Suprapubic skin (tissue), 4 donors: ENCODE measurements around the gene GGA3. TPM values are rescaled to one million over a fixed set of nuclear protein-coding genes. Genes with fewer than 3 reads are reported as not detected.

Source experiments
- DNase-seq, 2 donors: peaks; one replicate each; pipeline ENCODE4 v3.0.0-alpha.2; 2019; ENCODE audit warnings: low spot score in 2 of 2
- H3K27ac ChIP-seq: fragments of 200-600 bp; sonication (generic); one replicate; pipeline ENCODE4 v1.5.1; 2019
- H3K27me3 ChIP-seq: fragments of 200-600 bp; sonication (generic); one replicate; pipeline ENCODE4 v1.5.1; 2019
- H3K36me3 ChIP-seq: fragments of 200-600 bp; sonication (generic); one replicate; pipeline ENCODE4 v1.5.1; 2019
- H3K4me1 ChIP-seq: fragments of 200-600 bp; sonication (generic); one replicate; pipeline ENCODE4 v1.5.1; 2019
- H3K4me3 ChIP-seq: fragments of 200-600 bp; sonication (generic); one replicate; pipeline ENCODE4 v1.5.1; 2019; ENCODE audit warnings: mild to moderate bottlenecking
- H3K9me3 ChIP-seq: fragments of 200-600 bp; sonication (generic); one replicate; pipeline ENCODE4 v1.5.1; 2019
- CTCF ChIP-seq, 2 donors: fragments of 200-600 bp in 1 of 2; fragments of 450-650 bp in 1 of 2; sonication (generic) in 1 of 2; IDR thresholded peaks; one replicate each; pipeline ENCODE4 v1.5.1; 2016 to 2019; ENCODE audit warnings: antibody characterized with exemption in 2 of 2, mild to moderate bottlenecking in 1 of 2, moderate library complexity in 1 of 2
- EP300 ChIP-seq: sonication (generic); formaldehyde crosslinking; IDR thresholded peaks from one replicate; pipeline ENCODE4 v1.6.1; 2017; ENCODE audit warnings: antibody characterized with exemption
- POLR2A ChIP-seq, 2 donors: fragments of 450-650 bp; IDR thresholded peaks; one replicate each; pipeline ENCODE4 v1.6.1; 2017; ENCODE audit warnings: antibody characterized with exemption in 2 of 2, mild to moderate bottlenecking in 2 of 2, moderate library complexity in 2 of 2
- POLR2AphosphoS5 ChIP-seq, 3 donors: sonication (generic); formaldehyde crosslinking; IDR thresholded peaks; one replicate each; pipeline ENCODE4 v1.6.1; 2017; ENCODE audit warnings: antibody characterized with exemption in 3 of 3
- WGBS: methylation state at CpG from one replicate; pipeline ENCODE4 v1.1.5; 2018; 5-methylcytosine and 5-hydroxymethylcytosine counted together
- total RNA-seq, 4 donors: library from RNA; depleted of rRNA; stranded (reverse); fragments of >200 nt; gene quantifications; one replicate each; pipeline ENCODE4 v1.1.0, GENCODE V29; 2016

The GGA3 gene
- total RNA-seq, 4 donors from 2014 or later = 27.0 to 68.8 (median 35.3) TPM

DNA sequence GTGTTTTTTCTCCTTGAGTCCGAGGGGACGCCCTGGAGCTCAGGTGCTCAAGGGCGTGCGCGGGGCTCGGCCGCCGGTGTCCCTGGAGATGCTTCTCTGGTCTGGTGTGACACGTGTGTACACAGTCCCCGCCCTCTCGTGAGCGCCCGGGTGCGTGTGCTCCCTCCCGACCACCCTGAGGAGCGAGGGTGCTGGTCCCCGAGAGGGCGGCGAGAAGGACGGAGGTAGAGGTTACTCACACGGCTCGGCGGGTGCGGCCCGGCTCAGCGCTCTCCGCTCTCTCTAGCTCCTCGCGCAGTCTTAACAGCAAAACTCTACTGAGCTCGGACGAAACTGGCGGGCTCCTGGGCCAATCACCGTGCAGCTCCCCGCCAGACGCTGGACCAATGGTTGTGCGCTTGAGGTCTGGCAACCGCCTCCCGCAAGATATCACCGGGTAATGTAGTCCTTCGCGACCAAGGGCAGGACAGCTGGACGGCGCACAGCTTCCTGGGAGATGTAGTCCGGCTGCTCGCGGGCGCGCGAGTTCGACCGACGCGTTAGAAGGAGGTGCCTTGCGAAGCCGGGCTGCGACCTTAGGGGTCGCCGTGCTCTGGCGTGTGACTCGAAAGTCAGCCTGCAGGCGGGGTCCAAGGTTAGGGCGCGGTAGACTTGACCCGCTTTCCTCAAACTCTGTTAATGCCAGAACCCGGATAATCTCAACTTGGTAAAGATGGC lies 27.9 kb upstream of the GGA3 start, which contains the start of gene SLC25A19:
SLC25A19 (minus strand) TSS at position 319 of the 717 bp plus-strand sequence. CDS start 2,669 bp downstream, outside the sequence.
- Histone ChIP-seq H3K27me3 (no peaks in the 10 kb centered on the region), H3K36me3 (peaks cover 11% of the 10 kb centered on the region), H3K9me3 (no peaks in the 10 kb centered on the region), H3K27ac (peak within 1 kb of the TSS; percentile 95), H3K4me1 (peaks cover 10% of the 10 kb centered on the region), H3K4me3 (peak within 1 kb of the TSS; percentile 85)
- 0% methylated on average over 39 of the region's 65 CpGs for WGBS
- peak in 1 of 2 donors; percentile 82 for TF ChIP-seq POLR2A (IDR thresholded peaks at IDR 0.05)
- no peak for TF ChIP-seq EP300
- TF ChIP-seq POLR2AphosphoS5 (IDR thresholded peaks at IDR 0.05) = peak in 2 of 3 donors; percentile 23 to 82
- TF ChIP-seq CTCF (IDR thresholded peaks at IDR 0.05) = no peak
- DNase-seq = peak; percentile 99

GRCh38 chr17:75288770-75289114 lies 27.3 kb upstream of the GGA3 start:
- DNase-seq = no peak
- peaks cover 10% of the 10 kb centered on the region for H3K4me1 ChIP-seq
- peak overlapping the region; percentile 85 for H3K4me3 ChIP-seq
- 0% methylated on average over 4 of the region's 14 CpGs for WGBS
- peak overlapping the region; percentile 95 for H3K27ac ChIP-seq
- H3K9me3 ChIP-seq = no peaks in the 10 kb centered on the region
- TF ChIP-seq EP300 (no peak), POLR2A (IDR thresholded peaks at IDR 0.05) (no peak), POLR2AphosphoS5 (IDR thresholded peaks at IDR 0.05) (no peak), CTCF (IDR thresholded peaks at IDR 0.05) (no peak)
- H3K36me3 ChIP-seq = peaks cover 11% of the 10 kb centered on the region
- no peaks in the 10 kb centered on the region for H3K27me3 ChIP-seq

DNA sequence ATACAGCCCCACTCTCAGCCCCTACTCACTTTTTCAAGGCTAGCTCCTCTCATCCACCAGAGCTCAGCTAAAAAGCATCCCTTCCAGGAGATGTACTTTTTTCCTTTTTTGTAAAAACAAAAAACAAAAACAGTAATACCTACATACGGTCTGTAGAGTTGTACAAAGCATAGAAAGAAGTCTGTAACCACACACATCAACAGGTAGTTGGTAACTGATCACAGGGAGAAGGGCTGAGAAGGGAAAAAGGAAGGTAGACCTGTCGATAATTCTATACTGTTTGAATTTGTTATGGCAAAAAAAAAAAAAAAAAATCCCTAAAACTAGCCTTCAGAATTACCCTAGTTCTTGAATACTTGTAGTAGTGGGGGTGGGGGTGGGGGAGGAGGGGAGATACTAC lies 27.0 kb upstream of the GGA3 start:
- peak overlapping the region; percentile 85 for H3K4me3 ChIP-seq
- H3K27me3 ChIP-seq = no peaks in the 10 kb centered on the region
- TF ChIP-seq CTCF (IDR thresholded peaks at IDR 0.05) (no peak), EP300 (no peak), POLR2A (IDR thresholded peaks at IDR 0.05) (no peak), POLR2AphosphoS5 (IDR thresholded peaks at IDR 0.05) (no peak)
- H3K4me1 ChIP-seq = peaks cover 10% of the 10 kb centered on the region
- peaks cover 14% of the 10 kb centered on the region for H3K36me3 ChIP-seq
- no peak for DNase-seq
- H3K9me3 ChIP-seq = no peaks in the 10 kb centered on the region
- H3K27ac ChIP-seq = no peak overlapping the region
- WGBS = 16% methylated on average over 2 of the region's 2 CpGs

GRCh38 chr17:75287221-75287620 lies 25.8 kb upstream of the GGA3 start:
- no peak overlapping the region for H3K4me3 ChIP-seq
- no peak for DNase-seq
- 80% methylated on average over 9 of the region's 9 CpGs for WGBS

More at GRCh38 chr17:75287221-75287620, 25.8 kb upstream of the GGA3 start:
- Histone ChIP-seq H3K9me3 (no peaks in the 10 kb centered on the region), H3K36me3 (peaks cover 21% of the 10 kb centered on the region), H3K27me3 (no peaks in the 10 kb centered on the region), H3K27ac (no peak overlapping the region), H3K4me1 (peaks cover 10% of the 10 kb centered on the region)
- TF ChIP-seq POLR2A (IDR thresholded peaks at IDR 0.05) (no peak), CTCF (IDR thresholded peaks at IDR 0.05) (no peak), EP300 (no peak), POLR2AphosphoS5 (IDR thresholded peaks at IDR 0.05) (no peak)
